ENCODE data around the gene NTRK2.

NTRK2 gene

GRCh38 chr9:84669288-84670137, at the start of gene NTRK2:
Gene NTRK2, plus strand, starts transcription at chr9:84669729. Its CDS starts 1,020 bp downstream, at chr9:84670749.
- DNase-seq, result peak; percentile 53

- DNase-seq, result no peak
Observed at GRCh38 chr9:84620338-84620737, 49.2 kb upstream of the NTRK2 start.

GRCh38 chr9:84621811-84622210, 47.7 kb upstream of the NTRK2 start:
- no peak for DNase-seq

GRCh38 chr9:84622981-84623380, 46.5 kb upstream of the NTRK2 start:
- DNase-seq, result no peak

- DNase-seq, result no peak
Observed at GRCh38 chr9:84636436-84636835, 33.1 kb upstream of the NTRK2 start.

GRCh38 chr9:84642553-84643141, 26.9 kb upstream of the NTRK2 start:
- DNase-seq, result no peak

GRCh38 chr9:84647699-84648098, 21.8 kb upstream of the NTRK2 start:
- DNase-seq, result no peak

- no peak for DNase-seq
Observed at GRCh38 chr9:84652496-84653120, 16.9 kb upstream of the NTRK2 start.

GRCh38 chr9:84655447-84655846, 14.1 kb upstream of the NTRK2 start:
- no peak for DNase-seq

- no peak for DNase-seq
Observed at GRCh38 chr9:84659313-84659712, 10.2 kb upstream of the NTRK2 start.

- no peak for DNase-seq
Observed at GRCh38 chr9:84659773-84660172, 9.8 kb upstream of the NTRK2 start.

- no peak for DNase-seq
Observed at GRCh38 chr9:84667571-84668195, 1.8 kb upstream of the NTRK2 start.

GRCh38 chr9:84668196-84669012, 1.1 kb upstream of the NTRK2 start:
- peak; percentile 77 for DNase-seq

- DNase-seq, result no peak
Observed at GRCh38 chr9:84669013-84669287, 579 bp upstream of the NTRK2 start.

GRCh38 chr9:84670138-84671041, 861 bp downstream of the NTRK2 start:
- peak; percentile 4 for DNase-seq

GRCh38 chr9:84671586-84672521, 2.3 kb downstream of the NTRK2 start:
- no peak for DNase-seq

- no peak for DNase-seq
Observed at GRCh38 chr9:84673806-84674205, 4.3 kb downstream of the NTRK2 start.

- DNase-seq, result no peak
Observed at GRCh38 chr9:84677080-84677479, 7.6 kb downstream of the NTRK2 start.

GRCh38 chr9:84679571-84679970, 10.0 kb downstream of the NTRK2 start:
- DNase-seq, result no peak

GRCh38 chr9:84681516-84682285, 12.2 kb downstream of the NTRK2 start:
- DNase-seq, result no peak

Measured in RPMI8226 (cell line).